Ishikawa (cell line): ENCODE measurements around the gene GARIN3.

Source experiments
- CEBPB ChIP-seq: IDR thresholded peaks from 2 replicates; pipeline ENCODE4 v1.6.1; 2012
- CREB1 ChIP-seq: IDR thresholded peaks from 2 replicates; pipeline ENCODE4 v1.6.1; 2012; ENCODE audit warnings: low read depth
- EGR1 ChIP-seq: IDR thresholded peaks from 2 replicates; pipeline ENCODE4 v1.6.1; 2012
- EP300 ChIP-seq: IDR thresholded peaks from 2 replicates; pipeline ENCODE4 v1.6.1; 2012; ENCODE audit warnings: borderline replicate concordance
- FOXM1 ChIP-seq: IDR thresholded peaks from 2 replicates; pipeline ENCODE4 v1.6.1; 2012; ENCODE audit warnings: low read depth, borderline replicate concordance
- RAD21 ChIP-seq: IDR thresholded peaks from 2 replicates; pipeline ENCODE4 v1.6.1; 2012; ENCODE audit warnings: low read depth
- REST ChIP-seq: IDR thresholded peaks from 2 replicates; pipeline ENCODE4 v1.6.1; 2012; ENCODE audit warnings: low read depth, mild to moderate bottlenecking
- TAF1 ChIP-seq: IDR thresholded peaks from 2 replicates; pipeline ENCODE4 v1.6.1; 2012; ENCODE audit warnings: low read depth, mild to moderate bottlenecking
- TCF12 ChIP-seq: IDR thresholded peaks from 2 replicates; pipeline ENCODE4 v1.6.1; 2012; ENCODE audit warnings: low read depth
- YY1 ChIP-seq: IDR thresholded peaks from 2 replicates; pipeline ENCODE4 v1.6.1; 2012; ENCODE audit warnings: low read depth
- TF ChIP-seq, protein P1 (sequence below): IDR thresholded peaks from 2 replicates; pipeline ENCODE4 v1.6.1; 2012

DNA sequence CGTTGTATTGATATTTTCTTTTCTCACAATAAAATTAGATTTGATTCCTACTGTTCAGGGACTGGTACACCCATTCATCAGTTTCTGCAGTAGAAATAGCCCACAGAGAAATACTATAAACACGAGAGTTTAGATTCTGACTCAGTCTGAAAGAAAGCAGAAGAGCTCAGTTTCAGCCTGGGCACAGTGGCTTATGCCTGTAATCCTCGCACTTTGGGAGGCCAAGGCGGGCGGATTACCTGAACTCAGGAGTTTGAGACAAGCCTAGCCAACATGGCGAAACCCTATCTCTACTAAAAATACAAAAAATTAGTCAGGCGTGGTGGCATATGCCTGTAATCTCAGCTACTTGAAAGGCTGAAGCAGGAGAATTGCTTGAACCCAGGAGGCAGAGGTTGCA lies 23.2 kb upstream of the GARIN3 start:
- TF ChIP-seq REST, result no peak
- TF ChIP-seq EGR1, result no peak
- no peak for TF ChIP-seq YY1
- no peak for TF ChIP-seq FOXM1
- no peak for TF ChIP-seq EP300
- TF ChIP-seq TAF1, result no peak
- no peak for TF ChIP-seq CEBPB
- TF ChIP-seq TCF12, result no peak
- TF ChIP-seq RAD21, result no peak
- TF ChIP-seq CREB1, result no peak
- TF ChIP-seq, protein P1, sequence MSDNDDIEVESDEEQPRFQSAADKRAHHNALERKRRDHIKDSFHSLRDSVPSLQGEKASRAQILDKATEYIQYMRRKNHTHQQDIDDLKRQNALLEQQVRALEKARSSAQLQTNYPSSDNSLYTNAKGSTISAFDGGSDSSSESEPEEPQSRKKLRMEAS, result no peak
